PC-3 (cell line): ENCODE results near the gene CSNK1G1. TPM values are rescaled to one million over a fixed set of nuclear protein-coding genes. Genes with fewer than 3 reads are reported as not detected.
"Not testable (repeated sequence)": the region's sequence is repeated elsewhere in the genome, so short reads cannot be mapped to it uniquely, and the experiment has no call there.

Experiments
- ATAC-seq: fragments of 200-7000 bp; cut with Tn5 transposase; 2 replicates; pipeline ENCODE4 v1.9.1; 2020; ENCODE audit warnings: mild to moderate bottlenecking, moderate library complexity
- BruUV-seq: library from RNA; stranded (reverse); fragments of 400-500 nt; replicated peaks from 2 replicates; lab custom pipeline; 2021; lab: Mats Ljungman, UMichigan
- CTCF ChIA-PET: fragments of 300-600 bp; sonication (Branson Sonifier 250); formaldehyde crosslinking; loops from one replicate; lab custom pipeline; 2022; ENCODE audit warnings: antibody characterized with exemption; lab: Charles Lee
- POLR2A ChIA-PET: fragments of 300-600 bp; sonication (Branson Sonifier 250); formaldehyde crosslinking; loops from one replicate; lab custom pipeline; 2022; ENCODE audit warnings: antibody characterized with exemption; ENCODE audit not compliant: unreplicated experiment; lab: Charles Lee
- DNase-seq: peaks from one replicate; pipeline ENCODE4 v3.0.0-alpha.2; 2015
- H2AFZ ChIP-seq: fragments of 300-600 bp; sonication (generic); 2 replicates; pipeline ENCODE4 v1.6.0; 2016; ENCODE audit warnings: antibody characterized with exemption, low read length
- H3F3A ChIP-seq: fragments of 300-600 bp; sonication (generic); one replicate; pipeline ENCODE4 v1.6.0; 2017; ENCODE audit warnings: antibody characterized with exemption, low read length, control low read depth, mild to moderate bottlenecking; ENCODE audit not compliant: unreplicated experiment
- H3K27ac ChIP-seq: fragments of 300-600 bp; sonication (generic); 2 replicates; pipeline ENCODE4 v1.5.1; 2016; ENCODE audit warnings: mild to moderate bottlenecking, low read length
- H3K27me3 ChIP-seq: fragments of 300-600 bp; sonication (generic); 2 replicates; pipeline ENCODE4 v1.6.1; 2016; ENCODE audit warnings: low read length, mixed read lengths
- H3K36me3 ChIP-seq: fragments of 300-600 bp; sonication (generic); 2 replicates; pipeline ENCODE4 v1.6.1; 2016; ENCODE audit warnings: low read depth, mixed run types, low read length, mixed read lengths
- H3K4me1 ChIP-seq: fragments of 300-600 bp; sonication (generic); 2 replicates; pipeline ENCODE4 v1.5.1; 2016; ENCODE audit warnings: low read length; ENCODE audit not compliant: insufficient read depth
- H3K4me2 ChIP-seq: fragments of 300-600 bp; sonication (generic); 2 replicates; pipeline ENCODE4 v1.6.0; 2016; ENCODE audit warnings: low read length
- H3K4me3 ChIP-seq: fragments of 300-600 bp; sonication (generic); 2 replicates; pipeline ENCODE4 v1.5.1; 2016; ENCODE audit warnings: mild to moderate bottlenecking, low read length, mixed read lengths
- H3K79me2 ChIP-seq: fragments of 300-600 bp; sonication (generic); 2 replicates; pipeline ENCODE4 v1.6.1; 2017; ENCODE audit warnings: low read length, mixed read lengths
- H3K9ac ChIP-seq: fragments of 300-600 bp; sonication (generic); 2 replicates; pipeline ENCODE4 v1.6.0; 2016; ENCODE audit warnings: mild to moderate bottlenecking, low read length
- H3K9me2 ChIP-seq: fragments of 300-600 bp; sonication (generic); replicated peaks from 2 replicates; pipeline ENCODE4 v1.6.1; 2016; ENCODE audit warnings: mixed run types, low read length, mixed read lengths
- H3K9me3 ChIP-seq: fragments of 300-600 bp; sonication (generic); 2 replicates; pipeline ENCODE4 v1.6.1; 2016; ENCODE audit warnings: low read length, mixed read lengths
- H4K20me1 ChIP-seq: fragments of 300-600 bp; sonication (generic); 2 replicates; pipeline ENCODE4 v1.6.1; 2016; ENCODE audit warnings: low read length, mixed read lengths
- EZH2 ChIP-seq: fragments of 300-600 bp; sonication (generic); IDR thresholded peaks from one replicate; pipeline ENCODE4 v1.6.1; 2017; ENCODE audit warnings: antibody characterized with exemption, mild to moderate bottlenecking, low read length; ENCODE audit not compliant: unreplicated experiment
- EZH2phosphoT487 ChIP-seq: fragments of 300-600 bp; sonication (generic); IDR thresholded peaks from 2 replicates; pipeline ENCODE4 v1.6.1; 2018; ENCODE audit warnings: mild to moderate bottlenecking, antibody characterized with exemption, low read length, borderline replicate concordance
- intact Hi-C: fragments of 100-400 bp; cut with micrococcal nuclease; formaldehyde crosslinking; loops from 2 replicates; pipeline ENCODE4 v1.9.0; 2023
- total RNA-seq: library from RNA; depleted of rRNA; stranded (reverse); fragments of >200 nt; gene quantifications from 2 replicates; pipeline ENCODE4 v1.2.3, GENCODE V29; 2014
- TF ChIP-seq, protein P1 (sequence below): fragments of 300-600 bp; sonication (generic); conservative IDR thresholded peaks from 2 replicates; pipeline ENCODE4 v1.5.1; 2017; ENCODE audit warnings: antibody characterized with exemption, low read depth, mild to moderate bottlenecking, low read length

The CSNK1G1 gene
- total RNA-seq, 1 experiment from 2014 or later, result 9.8 TPM

DNA sequence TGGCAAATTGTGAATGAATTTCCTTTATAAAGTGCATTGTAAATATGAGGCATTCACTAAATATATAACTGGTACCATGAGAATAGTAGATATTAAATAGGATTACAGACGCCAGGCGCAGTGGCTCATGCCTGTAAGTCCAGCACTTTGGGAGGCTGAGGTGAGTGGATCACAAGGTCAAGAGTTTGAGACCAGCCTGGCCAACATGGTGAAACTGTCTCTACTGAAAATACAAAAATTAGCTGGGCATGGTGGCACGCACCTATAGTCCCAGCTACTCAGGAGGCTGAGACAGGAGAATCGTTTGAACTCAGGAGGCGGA lies 138.6 kb downstream of the CSNK1G1 start:
- H2AFZ ChIP-seq, H3K4me3 ChIP-seq, ATAC-seq, H3K4me2 ChIP-seq, H3K27ac ChIP-seq, POLR2A ChIA-PET, DNase-seq, H3K9me3 ChIP-seq, BruUV-seq, intact Hi-C loops, H4K20me1 ChIP-seq, H3K27me3 ChIP-seq, H3K9me2 ChIP-seq, H3F3A ChIP-seq, H3K9ac ChIP-seq, H3K79me2 ChIP-seq, H3K4me1 ChIP-seq, CTCF ChIA-PET, H3K36me3 ChIP-seq: not testable (repeated sequence)

GRCh38 chr15:64216730-64217428 lies 139.1 kb downstream of the CSNK1G1 start:
- Histone ChIP-seq H3K9me3 (no peaks in the 10 kb centered on the region), H3K4me3 (no peak overlapping the region), H3K36me3 (no peaks in the 10 kb centered on the region), H3K4me2 (no peak overlapping the region), H3K27me3 (no peaks in the 10 kb centered on the region), H4K20me1 (no peaks in the 10 kb centered on the region), H3K27ac (no peak overlapping the region), H3K79me2 (no peaks in the 10 kb centered on the region), H3F3A (no peaks in the 10 kb centered on the region), H3K9ac (no peak overlapping the region), H3K9me2 (no peaks in the 10 kb centered on the region), H3K4me1 (peaks cover 6% of the 10 kb centered on the region; the same call in 1 of the 2 replicates), H2AFZ (no peak overlapping the region)
- ATAC-seq, result no peak
- intact Hi-C loops, result no loop called here
- no peak for DNase-seq
- ChIA-PET CTCF (interaction anchor here (0.7 kb wide), 1 partner anchor 138 kb away, joined by 4 read pairs; no protein-coding TSS in a partner anchor), POLR2A (no interaction called here)
- no TSS peak for BruUV-seq
- TF ChIP-seq EZH2 (no peak), EZH2phosphoT487 (no peak)
- TF ChIP-seq, protein P1, sequence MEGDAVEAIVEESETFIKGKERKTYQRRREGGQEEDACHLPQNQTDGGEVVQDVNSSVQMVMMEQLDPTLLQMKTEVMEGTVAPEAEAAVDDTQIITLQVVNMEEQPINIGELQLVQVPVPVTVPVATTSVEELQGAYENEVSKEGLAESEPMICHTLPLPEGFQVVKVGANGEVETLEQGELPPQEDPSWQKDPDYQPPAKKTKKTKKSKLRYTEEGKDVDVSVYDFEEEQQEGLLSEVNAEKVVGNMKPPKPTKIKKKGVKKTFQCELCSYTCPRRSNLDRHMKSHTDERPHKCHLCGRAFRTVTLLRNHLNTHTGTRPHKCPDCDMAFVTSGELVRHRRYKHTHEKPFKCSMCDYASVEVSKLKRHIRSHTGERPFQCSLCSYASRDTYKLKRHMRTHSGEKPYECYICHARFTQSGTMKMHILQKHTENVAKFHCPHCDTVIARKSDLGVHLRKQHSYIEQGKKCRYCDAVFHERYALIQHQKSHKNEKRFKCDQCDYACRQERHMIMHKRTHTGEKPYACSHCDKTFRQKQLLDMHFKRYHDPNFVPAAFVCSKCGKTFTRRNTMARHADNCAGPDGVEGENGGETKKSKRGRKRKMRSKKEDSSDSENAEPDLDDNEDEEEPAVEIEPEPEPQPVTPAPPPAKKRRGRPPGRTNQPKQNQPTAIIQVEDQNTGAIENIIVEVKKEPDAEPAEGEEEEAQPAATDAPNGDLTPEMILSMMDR, result no peak

DNA sequence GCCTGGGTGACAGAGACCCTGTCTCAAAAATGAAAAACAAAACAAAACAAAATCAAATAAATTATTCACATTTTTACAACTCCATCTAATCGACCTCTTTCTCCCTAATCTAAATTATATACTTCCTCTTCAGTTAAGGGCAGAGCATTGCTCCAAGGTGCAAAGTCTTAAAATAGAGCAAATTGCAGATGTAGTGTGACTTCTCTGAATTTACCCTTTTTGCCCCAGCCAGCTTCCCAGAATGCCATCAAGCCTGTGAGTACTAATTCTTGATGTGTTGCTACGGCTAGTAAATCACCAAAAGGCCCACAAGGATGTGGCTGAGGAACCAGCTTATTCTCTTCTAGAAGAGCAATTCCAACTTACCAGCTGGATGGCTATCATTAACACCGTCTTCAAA lies 139.8 kb downstream of the CSNK1G1 start:
- Histone ChIP-seq H3K36me3 (no peaks in the 10 kb centered on the region), H3K9me3 (no peaks in the 10 kb centered on the region), H3K9me2 (no peaks in the 10 kb centered on the region), H3F3A (no peaks in the 10 kb centered on the region), H3K4me3 (no peak overlapping the region), H3K4me2 (no peak overlapping the region), H3K9ac (no peak overlapping the region), H2AFZ (no peak overlapping the region), H3K27me3 (no peaks in the 10 kb centered on the region), H3K27ac (no peak overlapping the region), H3K79me2 (no peaks in the 10 kb centered on the region), H4K20me1 (no peaks in the 10 kb centered on the region), H3K4me1 (peaks cover 6% of the 10 kb centered on the region; the same call in 1 of the 2 replicates)
- no peak for DNase-seq
- ChIA-PET CTCF (interaction anchor here (0.7 kb wide), 1 partner anchor 139 kb away, joined by 4 read pairs; no protein-coding TSS in a partner anchor), POLR2A (no interaction called here)
- BruUV-seq, result no TSS peak
- TF ChIP-seq, protein P1, result no peak
- TF ChIP-seq EZH2phosphoT487, result no peak
- TF ChIP-seq EZH2, result no peak
- intact Hi-C loops, result no loop called here
- no peak for ATAC-seq
